K562 (cell line): ENCODE measurements around the gene EPM2A. TPM values are rescaled to one million over a fixed set of nuclear protein-coding genes. Genes with fewer than 3 reads are reported as not detected.

Source experiments
- ATAC-seq: fragments of 200-7000 bp; cut with Tn5 transposase; 3 replicates; pipeline ENCODE4 v1.9.1; 2020; ENCODE audit warnings: moderate library complexity
- BruUV-seq: library from RNA; stranded (reverse); fragments of 400-500 nt; replicated peaks from 2 replicates; lab custom pipeline; 2021; lab: Mats Ljungman, UMichigan
- CTCF ChIA-PET: fragments of 300-600 bp; formaldehyde crosslinking; extraction: SDS; loops from one replicate; lab custom pipeline; 2021; ENCODE audit warnings: low intra/inter-chr PET ratio; lab: Yijun Ruan, JAX
- POLR2A ChIA-PET: fragments of 300-600, 350-650 bp; sonication (Branson Sonifier 250); formaldehyde crosslinking; extraction: SDS; loops from one replicate; lab custom pipeline; 2021; ENCODE audit warnings: antibody characterized with exemption, inconsistent platforms; lab: Yijun Ruan, JAX
- DNase-seq, 4 experiments: peaks; one replicate each; pipeline versions ENCODE4 v3.0.0 to v3.0.0-alpha.2; 2011 to 2018; ENCODE audit warnings: low spot score in 3 of 4, mixed read lengths in 3 of 4; ENCODE audit errors: extremely low read depth in 1 of 4
- FAIRE-seq: peaks from 2 replicates; lab custom pipeline; 2011; peaks lifted over from hg19 to GRCh38; lab: Jason Lieb, UNC
- H2AFZ ChIP-seq: 2 replicates; pipeline ENCODE4 v1.6.0; 2011; ENCODE audit warnings: low read depth, low read length, control low read depth, inconsistent platforms
- H3K27ac ChIP-seq: fragments of 200-600 bp; 3 replicates; pipeline ENCODE4 v1.8.0; 2011; ENCODE audit warnings: low read depth, mild to moderate bottlenecking, control low read depth, inconsistent platforms, low read length, moderate library complexity, mixed read lengths; ENCODE audit errors: extremely low read depth
- H3K27me3 ChIP-seq, 2 experiments: fragments of 300-600 bp in 1 of 2; 2 replicates in 1 of 2; 3 replicates in 1 of 2; pipeline versions ENCODE4 v1.6.0 to v1.8.0; 2011; ENCODE audit warnings: inconsistent platforms in 2 of 2, low read length in 2 of 2, mild to moderate bottlenecking in 1 of 2, mixed read lengths in 1 of 2, moderate library complexity in 1 of 2; ENCODE audit not compliant: control insufficient read depth in 2 of 2, insufficient read depth in 2 of 2
- H3K36me3 ChIP-seq: fragments of 300-600 bp; 3 replicates; pipeline ENCODE4 v1.8.0; 2011; ENCODE audit warnings: mild to moderate bottlenecking, low read length, inconsistent platforms; ENCODE audit not compliant: control insufficient read depth, insufficient read depth
- H3K4me1 ChIP-seq, 2 experiments: fragments of 200-600 bp in 1 of 2; replicated peaks in 1 of 2; 2 replicates in 1 of 2; 3 replicates in 1 of 2; pipeline versions ENCODE4 v1.5.1 to v1.8.0; 2011; ENCODE audit warnings: inconsistent platforms in 2 of 2, low read length in 2 of 2, mild to moderate bottlenecking in 1 of 2, mixed read lengths in 1 of 2, moderate library complexity in 1 of 2; ENCODE audit not compliant: control insufficient read depth in 2 of 2, insufficient read depth in 2 of 2
- H3K4me2 ChIP-seq: 2 replicates; pipeline ENCODE4 v1.6.1; 2011; ENCODE audit warnings: low read length, control low read depth, inconsistent platforms, mixed read lengths; ENCODE audit not compliant: insufficient read depth
- H3K4me3 ChIP-seq: fragments of 200-600 bp; sonication (generic), shearing (Covaris generic); 2 replicates; pipeline ENCODE4 v1.5.1; 2016; ENCODE audit warnings: control low read depth, inconsistent platforms
- H3K79me2 ChIP-seq: fragments of 200-600 bp; 3 replicates; pipeline ENCODE4 v1.8.0; 2011; ENCODE audit warnings: low read length, inconsistent platforms; ENCODE audit not compliant: control insufficient read depth, insufficient read depth
- H3K9ac ChIP-seq, 2 experiments: 2 replicates each; pipeline versions ENCODE4 v1.6.0 to v1.6.1; 2011; ENCODE audit warnings: low read depth in 2 of 2, low read length in 2 of 2, control low read depth in 1 of 2, inconsistent platforms in 1 of 2, mild to moderate bottlenecking in 1 of 2, mixed read lengths in 1 of 2; ENCODE audit not compliant: insufficient read depth in 1 of 2
- H3K9me1 ChIP-seq: one replicate; pipeline ENCODE4 v1.6.0; 2011; ENCODE audit warnings: inconsistent platforms, mild to moderate bottlenecking, low read length, moderate library complexity; ENCODE audit not compliant: control insufficient read depth, insufficient read depth
- H3K9me3 ChIP-seq: replicated peaks from 2 replicates; pipeline ENCODE4 v1.5.1; 2011; ENCODE audit warnings: low read depth, low read length, inconsistent platforms; ENCODE audit not compliant: control insufficient read depth, insufficient read depth
- H4K20me1 ChIP-seq: replicated peaks from 2 replicates; pipeline ENCODE4 v1.6.1; 2011; ENCODE audit warnings: low read length, inconsistent platforms, mixed read lengths; ENCODE audit not compliant: control insufficient read depth, insufficient read depth
- ATF6 ChIP-seq: sonication (generic); formaldehyde crosslinking; IDR thresholded peaks from 2 replicates; pipeline ENCODE4 v1.4.0; 2020; ENCODE audit warnings: mild to moderate bottlenecking, missing genetic modification reagents
- BDP1 ChIP-seq: IDR thresholded peaks from 3 replicates; pipeline ENCODE4 v1.6.1; 2011; ENCODE audit not compliant: insufficient read length, insufficient read depth
- RAD51 ChIP-seq: fragments of 450-650 bp; IDR thresholded peaks from 2 replicates; pipeline ENCODE4 v1.7.1; 2016; ENCODE audit warnings: low read depth, mild to moderate bottlenecking, borderline replicate concordance
- SIX5 ChIP-seq, 2 experiments: IDR thresholded peaks; 2 replicates each; pipeline ENCODE4 v1.6.1; 2011; ENCODE audit warnings: low read length in 2 of 2, borderline replicate concordance in 1 of 2, low read depth in 1 of 2, mild to moderate bottlenecking in 1 of 2, moderate library complexity in 1 of 2; ENCODE audit not compliant: insufficient read depth in 1 of 2
- SREBF2 ChIP-seq: sonication (generic); formaldehyde crosslinking; IDR thresholded peaks from 2 replicates; pipeline ENCODE4 v1.4.0; 2020; ENCODE audit warnings: mild to moderate bottlenecking, missing genetic modification reagents
- WGBS: fragments of 100-300 bp; shearing (Covaris generic); methylation state at CpG from one replicate; pipeline ENCODE4 v1.1.6; 2016; ENCODE audit warnings: low coverage, mixed read lengths; ENCODE audit not compliant: insufficient coverage; ENCODE audit errors: missing lambda C conversion rate; 5-methylcytosine and 5-hydroxymethylcytosine counted together
- in situ Hi-C: fragments of 300-500 bp; cut with MboI; formaldehyde crosslinking; loops from 4 replicates; pipeline ENCODE4 v1.15.0; 2018; ENCODE audit warnings: inconsistent platforms, mixed read lengths
- intact Hi-C: fragments of 100-400 bp; cut with micrococcal nuclease; formaldehyde crosslinking; loops from 2 replicates; pipeline ENCODE4 v1.14.2; 2022
- polyA plus RNA-seq, 8 experiments: library from polyadenylated mRNA; depleted of rRNA in 4 of 8; stranded (reverse) in 5 of 8; unstranded in 3 of 8; fragments of >200 nt; fragmentation: Nextera tagmentation in 2 of 8; fragmentation: Illumina TruSeq in 1 of 8; extraction: Ambion mirVana in 2 of 8; extraction: Trizol in 1 of 8; gene quantifications; 2 replicates each; pipeline versions ENCODE4 v1.2.1 to v1.2.3, GENCODE V29; 2011 to 2014; ENCODE audit warnings: inconsistent platforms in 1 of 8, missing spikeins in 1 of 8
- total RNA-seq, 7 experiments: library from RNA; depleted of rRNA in 6 of 7; stranded (reverse); fragments of >200 nt in 6 of 7; fragmentation: Illumina TruSeq in 2 of 7; extraction: Trizol in 2 of 7; gene quantifications; 2 replicates each; pipeline versions ENCODE4 v1.2.1 to v1.2.3, GENCODE V29; 2011 to 2021; ENCODE audit warnings: low replicate concordance in 1 of 7

Gene EPM2A
- total and polyA plus RNA-seq, 9 of the 15 experiments (the other 6 are each of a cell fraction or from before 2014, with no cell fraction given), result 0.35 to 5.3 (median 2.5) TPM

- in situ Hi-C loops, result no loop called here
These were observed 135.0 kb downstream of the EPM2A start for GRCh38 chr6:145600299-145600698.

More at GRCh38 chr6:145600299-145600698, 135.0 kb downstream of the EPM2A start:
- Histone ChIP-seq H3K4me1 (no peaks in the 10 kb centered on the region), H3K9ac (no peak overlapping the region), H3K27ac (no peak overlapping the region), H4K20me1 (no peaks in the 10 kb centered on the region), H2AFZ (no peak overlapping the region), H3K36me3 (no peaks in the 10 kb centered on the region), H3K79me2 (no peaks in the 10 kb centered on the region), H3K4me2 (no peak overlapping the region), H3K27me3 (no peaks in the 10 kb centered on the region), H3K4me3 (no peak overlapping the region), H3K9me3 (no peaks in the 10 kb centered on the region; the same call in 1 of the 2 replicates), H3K9me1 (no peaks in the 10 kb centered on the region)
- ChIA-PET CTCF (no interaction called here), POLR2A (no interaction called here)
- 0% methylated on average over 2 of the region's 2 CpGs for WGBS
- TF ChIP-seq RAD51, result no peak
- TF ChIP-seq ATF6 (CRISPR knock-in tag), result no peak
- no peak for TF ChIP-seq BDP1
- no peak for TF ChIP-seq SIX5 (IDR thresholded peaks at IDR 0.05; ENCODE audit: borderline replicate concordance in 1 of 2, insufficient read depth in 1 of 2, low read depth in 1 of 2, low read length in 2 of 2)
- no peak for TF ChIP-seq SREBF2
- FAIRE-seq, result no peak
- no TSS peak for BruUV-seq
- intact Hi-C loops, result no loop called here
- DNase-seq, result no peak
- ATAC-seq, result no peak
